LNCaP clone FGC (cell line): ENCODE results near the gene ASAH2B.
"Not testable (repeated sequence)": the region's sequence is repeated elsewhere in the genome, so short reads cannot be mapped to it uniquely, and the experiment has no call there.

Experiments used
- DNase-seq: peaks from one replicate; pipeline ENCODE4 v3.0.0-alpha.2; 2011; ENCODE audit warnings: low read depth
- H3K4me3 ChIP-seq: 2 replicates; pipeline ENCODE4 v1.5.1; 2011; ENCODE audit warnings: mild to moderate bottlenecking, low read depth, low read length, control low read depth
- CTCF ChIP-seq: IDR thresholded peaks from 2 replicates; pipeline ENCODE4 v1.5.1; 2012; ENCODE audit warnings: mild to moderate bottlenecking; ENCODE audit not compliant: control insufficient read depth, insufficient read depth; ENCODE audit errors: extremely low read depth

ASAH2B gene

GRCh38 chr10:50739618-50740292, at the start of gene ASAH2B:
TSS of gene ASAH2B (plus strand) at chr10:50739936. CDS start at chr10:50745131, 5,195 bp downstream.
- peak within 1 kb of the TSS; percentile 75 for H3K4me3 ChIP-seq
- no peak for TF ChIP-seq CTCF
- peak; percentile 59 for DNase-seq

GRCh38 chr10:50697819-50698218, 41.9 kb upstream of the ASAH2B start:
- not testable (repeated sequence) for H3K4me3 ChIP-seq, DNase-seq

GRCh38 chr10:50701947-50702346, 37.8 kb upstream of the ASAH2B start:
- DNase-seq, H3K4me3 ChIP-seq: not testable (repeated sequence)

- not testable (repeated sequence) for DNase-seq, H3K4me3 ChIP-seq
These were observed 36.7 kb upstream of the ASAH2B start for GRCh38 chr10:50702997-50703396.

GRCh38 chr10:50704436-50705079, 35.2 kb upstream of the ASAH2B start:
- DNase-seq, H3K4me3 ChIP-seq: not testable (repeated sequence)

- not testable (repeated sequence) for H3K4me3 ChIP-seq, DNase-seq
These were observed 33.7 kb upstream of the ASAH2B start for GRCh38 chr10:50706006-50706405.

GRCh38 chr10:50710241-50710640, 29.5 kb upstream of the ASAH2B start:
- not testable (repeated sequence) for DNase-seq, H3K4me3 ChIP-seq

GRCh38 chr10:50723812-50724211, 15.9 kb upstream of the ASAH2B start:
- not testable (repeated sequence) for H3K4me3 ChIP-seq, DNase-seq

GRCh38 chr10:50728112-50728511, 11.6 kb upstream of the ASAH2B start:
- not testable (repeated sequence) for DNase-seq, H3K4me3 ChIP-seq

- not testable (repeated sequence) for DNase-seq
- peak overlapping the region; percentile 75 for H3K4me3 ChIP-seq
These were observed 634 bp upstream of the ASAH2B start for GRCh38 chr10:50738987-50739617.

- TF ChIP-seq CTCF: no peak
- peak; percentile 2 for DNase-seq
- H3K4me3 ChIP-seq: peak overlapping the region; percentile 75
These were observed 535 bp downstream of the ASAH2B start for GRCh38 chr10:50740293-50740648.

GRCh38 chr10:50742820-50743219, 3.1 kb downstream of the ASAH2B start:
- DNase-seq, H3K4me3 ChIP-seq: not testable (repeated sequence)

GRCh38 chr10:50766774-50767513, 27.2 kb downstream of the ASAH2B start:
- H3K4me3 ChIP-seq: not testable (repeated sequence)

GRCh38 chr10:50772042-50772441, 32.3 kb downstream of the ASAH2B start:
- H3K4me3 ChIP-seq, DNase-seq: not testable (repeated sequence)

More at GRCh38 chr10:50766774-50767513, 27.2 kb downstream of the ASAH2B start:
- not testable (repeated sequence) for DNase-seq

GRCh38 chr10:50774868-50775267, 35.1 kb downstream of the ASAH2B start:
- H3K4me3 ChIP-seq, DNase-seq: not testable (repeated sequence)

GRCh38 chr10:50780036-50780435, 40.3 kb downstream of the ASAH2B start:
- DNase-seq, H3K4me3 ChIP-seq: not testable (repeated sequence)
